ENCODE results near the gene FMOD.

The FMOD gene

GRCh38 chr1:203351037-203351625, at the start of gene FMOD:
Gene FMOD, minus strand, starts transcription at chr1:203351122. Its CDS starts 2,852 bp downstream, at chr1:203348270.
- DNase-seq = no peak

GRCh38 chr1:203396595-203397194, 45.8 kb upstream of the FMOD start:
- DNase-seq = no peak

- no peak for DNase-seq
Measured at GRCh38 chr1:203395751-203396150, 44.8 kb upstream of the FMOD start.

GRCh38 chr1:203390298-203390697, 39.4 kb upstream of the FMOD start:
- DNase-seq = no peak

GRCh38 chr1:203388683-203389082, 37.8 kb upstream of the FMOD start:
- DNase-seq = no peak

- no peak for DNase-seq
Measured at GRCh38 chr1:203382026-203382425, 31.1 kb upstream of the FMOD start.

GRCh38 chr1:203381151-203381751, 30.3 kb upstream of the FMOD start:
- no peak for DNase-seq

- DNase-seq = no peak
Measured at GRCh38 chr1:203380420-203381150, 29.7 kb upstream of the FMOD start.

- DNase-seq = no peak
Measured at GRCh38 chr1:203379825-203380224, 28.9 kb upstream of the FMOD start.

- DNase-seq = no peak
Measured at GRCh38 chr1:203378556-203379245, 27.8 kb upstream of the FMOD start.

- DNase-seq = no peak
Measured at GRCh38 chr1:203373991-203374390, 23.1 kb upstream of the FMOD start.

GRCh38 chr1:203373002-203373401, 22.1 kb upstream of the FMOD start:
- no peak for DNase-seq

- no peak for DNase-seq
Measured at GRCh38 chr1:203371288-203371687, 20.4 kb upstream of the FMOD start.

GRCh38 chr1:203369666-203370065, 18.7 kb upstream of the FMOD start:
- no peak for DNase-seq

GRCh38 chr1:203368624-203369451, 17.9 kb upstream of the FMOD start:
- DNase-seq = no peak

GRCh38 chr1:203367057-203367456, 16.1 kb upstream of the FMOD start:
- peak; percentile 79 to 81 for DNase-seq

- no peak for DNase-seq
Measured at GRCh38 chr1:203366476-203366875, 15.6 kb upstream of the FMOD start.

GRCh38 chr1:203364806-203365205, 13.9 kb upstream of the FMOD start:
- DNase-seq = no peak

GRCh38 chr1:203364094-203364801, 13.3 kb upstream of the FMOD start:
- DNase-seq = no peak

- no peak for DNase-seq
Measured at GRCh38 chr1:203362720-203363025, 11.8 kb upstream of the FMOD start.

- DNase-seq = no peak
Measured at GRCh38 chr1:203361945-203362719, 11.2 kb upstream of the FMOD start.
